ENCODE results near the gene KIAA0930.
"Not testable (repeated sequence)": the region's sequence is repeated elsewhere in the genome, so short reads cannot be mapped to it uniquely, and the experiment has no call there.

The KIAA0930 gene

GRCh38 chr22:45200860-45201511, 39.7 kb downstream of the KIAA0930 start:
- DNase-seq (ENCODE audit: low spot score), result no peak

GRCh38 chr22:45200230-45200629, 40.5 kb downstream of the KIAA0930 start:
- no peak for DNase-seq (ENCODE audit: low spot score)

- no peak for DNase-seq (ENCODE audit: low spot score)
Observed at GRCh38 chr22:45199723-45200122, 41.0 kb downstream of the KIAA0930 start.

- DNase-seq (ENCODE audit: low spot score), result no peak
Observed at GRCh38 chr22:45198463-45198795, 42.3 kb downstream of the KIAA0930 start.

GRCh38 chr22:45197606-45198462, 42.9 kb downstream of the KIAA0930 start:
- peak; percentile 6 for DNase-seq (ENCODE audit: low spot score)

- peak; percentile 8 for DNase-seq (ENCODE audit: low spot score)
Observed at GRCh38 chr22:45196926-45197605, 43.6 kb downstream of the KIAA0930 start.

- DNase-seq (ENCODE audit: low spot score), result peak; percentile 5
Observed at GRCh38 chr22:45196308-45196707, 44.4 kb downstream of the KIAA0930 start.

GRCh38 chr22:45195616-45196015, 45.1 kb downstream of the KIAA0930 start:
- no peak for DNase-seq (ENCODE audit: low spot score)

GRCh38 chr22:45194686-45195085, 46.0 kb downstream of the KIAA0930 start:
- no peak for DNase-seq (ENCODE audit: low spot score)

- DNase-seq (ENCODE audit: low spot score), result peak; percentile 24
Observed at GRCh38 chr22:45192701-45193187, 48.0 kb downstream of the KIAA0930 start.

- DNase-seq (ENCODE audit: low spot score), result not testable (repeated sequence)
Observed at GRCh38 chr22:45191746-45192145, 48.9 kb downstream of the KIAA0930 start.

- no peak for DNase-seq (ENCODE audit: low spot score)
Observed at GRCh38 chr22:45190202-45190872, 50.4 kb downstream of the KIAA0930 start.

- no peak for DNase-seq (ENCODE audit: low spot score)
Observed at GRCh38 chr22:45188779-45189178, 51.9 kb downstream of the KIAA0930 start.

- no peak for DNase-seq (ENCODE audit: low spot score)
Observed at GRCh38 chr22:45187891-45188290, 52.8 kb downstream of the KIAA0930 start.

- no peak for DNase-seq (ENCODE audit: low spot score)
Observed at GRCh38 chr22:45185718-45186514, 54.8 kb downstream of the KIAA0930 start.

GRCh38 chr22:45183974-45184373, 56.7 kb downstream of the KIAA0930 start:
- no peak for DNase-seq (ENCODE audit: low spot score)

- DNase-seq (ENCODE audit: low spot score), result no peak
Observed at GRCh38 chr22:45181766-45182165, 58.9 kb downstream of the KIAA0930 start.

GRCh38 chr22:45181240-45181639, 59.5 kb downstream of the KIAA0930 start:
- DNase-seq (ENCODE audit: low spot score), result no peak

GRCh38 chr22:45180146-45180679, 60.5 kb downstream of the KIAA0930 start:
- no peak for DNase-seq (ENCODE audit: low spot score)

- no peak for DNase-seq (ENCODE audit: low spot score)
Observed at GRCh38 chr22:45179276-45180049, 61.2 kb downstream of the KIAA0930 start.

Measured in AG20443 (cell line).